Measurements from ENCODE around the gene PRELID2. TPM values are rescaled to one million over a fixed set of nuclear protein-coding genes. Genes with fewer than 3 reads are reported as not detected.

The PRELID2 gene
- total and polyA plus RNA-seq, 8 donors = 5.2 to 12.3 (median 10.2) TPM

DNA sequence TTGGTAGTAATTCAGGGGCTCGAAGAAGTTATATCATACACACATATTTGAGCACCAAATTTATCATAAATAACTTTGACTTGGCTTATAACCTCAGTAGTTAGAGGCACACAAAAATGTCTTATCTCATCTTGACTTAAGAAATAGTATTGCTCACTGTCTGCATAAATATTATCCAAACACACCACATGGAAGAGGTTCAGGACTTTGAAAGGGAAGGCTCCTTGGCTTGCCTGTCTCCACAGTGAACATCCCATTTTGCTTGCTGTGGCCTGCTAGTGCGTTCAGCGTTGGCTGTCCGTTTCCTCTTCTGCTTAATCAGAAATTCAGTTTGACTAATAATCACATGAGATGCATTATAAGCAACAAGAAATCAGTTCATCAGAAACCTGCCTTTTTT is 23.8 kb upstream of the PRELID2 start:
- no peak for ATAC-seq
- H3K36me3 ChIP-seq = no peaks in the 10 kb centered on the region
- no peaks in the 10 kb centered on the region for H3K27me3 ChIP-seq
- no peak overlapping the region for H3K4me3 ChIP-seq
- H3K27ac ChIP-seq = no peak overlapping the region
- H3K4me1 ChIP-seq = peaks cover 0 to 7% of the 10 kb centered on the region in 2 donors
- intact Hi-C loops (cut with DNase I) = no loop called here
- H3K9me3 ChIP-seq = no peaks in the 10 kb centered on the region
- TF ChIP-seq, protein P1, sequence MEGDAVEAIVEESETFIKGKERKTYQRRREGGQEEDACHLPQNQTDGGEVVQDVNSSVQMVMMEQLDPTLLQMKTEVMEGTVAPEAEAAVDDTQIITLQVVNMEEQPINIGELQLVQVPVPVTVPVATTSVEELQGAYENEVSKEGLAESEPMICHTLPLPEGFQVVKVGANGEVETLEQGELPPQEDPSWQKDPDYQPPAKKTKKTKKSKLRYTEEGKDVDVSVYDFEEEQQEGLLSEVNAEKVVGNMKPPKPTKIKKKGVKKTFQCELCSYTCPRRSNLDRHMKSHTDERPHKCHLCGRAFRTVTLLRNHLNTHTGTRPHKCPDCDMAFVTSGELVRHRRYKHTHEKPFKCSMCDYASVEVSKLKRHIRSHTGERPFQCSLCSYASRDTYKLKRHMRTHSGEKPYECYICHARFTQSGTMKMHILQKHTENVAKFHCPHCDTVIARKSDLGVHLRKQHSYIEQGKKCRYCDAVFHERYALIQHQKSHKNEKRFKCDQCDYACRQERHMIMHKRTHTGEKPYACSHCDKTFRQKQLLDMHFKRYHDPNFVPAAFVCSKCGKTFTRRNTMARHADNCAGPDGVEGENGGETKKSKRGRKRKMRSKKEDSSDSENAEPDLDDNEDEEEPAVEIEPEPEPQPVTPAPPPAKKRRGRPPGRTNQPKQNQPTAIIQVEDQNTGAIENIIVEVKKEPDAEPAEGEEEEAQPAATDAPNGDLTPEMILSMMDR (IDR thresholded peaks at IDR 0.05) = no peak
- no peak for DNase-seq

DNA sequence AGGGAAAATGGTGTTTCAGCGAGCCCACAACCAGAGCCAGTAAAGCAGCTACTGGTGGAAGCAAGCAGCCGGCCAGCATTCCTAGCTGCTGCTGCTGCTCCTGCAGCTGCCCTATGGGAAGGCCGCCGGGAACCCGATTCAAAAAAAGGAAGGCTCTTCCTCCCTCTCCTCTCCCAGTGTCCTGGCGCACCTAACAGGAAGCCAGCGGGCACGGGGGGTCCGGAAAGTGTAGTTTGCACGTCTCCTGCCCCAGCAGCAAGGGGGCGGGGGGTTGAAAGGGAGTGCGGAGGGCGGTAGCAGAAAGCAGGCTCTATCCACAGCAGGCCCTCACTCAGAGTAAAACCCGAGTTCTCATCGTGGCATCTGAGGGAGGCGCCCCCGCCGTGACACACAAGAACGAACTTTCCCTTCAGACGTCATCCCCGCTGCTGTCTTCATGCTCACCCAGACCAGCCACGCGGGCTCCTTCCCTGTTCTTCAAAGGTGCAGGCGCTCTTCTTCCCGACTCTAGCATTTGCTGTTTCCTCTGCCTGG is 21.2 kb upstream of the PRELID2 start:
- Histone ChIP-seq H3K4me3 (peak overlapping the region in 1 of 2 donors; percentile 28), H3K27ac (no peak overlapping the region), H3K9me3 (no peaks in the 10 kb centered on the region), H3K27me3 (no peaks in the 10 kb centered on the region), H3K36me3 (no peaks in the 10 kb centered on the region), H3K4me1 (peaks cover 0 to 7% of the 10 kb centered on the region in 2 donors)
- TF ChIP-seq, protein P1 (IDR thresholded peaks at IDR 0.05) = no peak
- intact Hi-C loops (cut with DNase I) = no loop called here
- DNase-seq (peak; percentile 40 to 77 (median 46)), ATAC-seq (peak; percentile 66)

DNA sequence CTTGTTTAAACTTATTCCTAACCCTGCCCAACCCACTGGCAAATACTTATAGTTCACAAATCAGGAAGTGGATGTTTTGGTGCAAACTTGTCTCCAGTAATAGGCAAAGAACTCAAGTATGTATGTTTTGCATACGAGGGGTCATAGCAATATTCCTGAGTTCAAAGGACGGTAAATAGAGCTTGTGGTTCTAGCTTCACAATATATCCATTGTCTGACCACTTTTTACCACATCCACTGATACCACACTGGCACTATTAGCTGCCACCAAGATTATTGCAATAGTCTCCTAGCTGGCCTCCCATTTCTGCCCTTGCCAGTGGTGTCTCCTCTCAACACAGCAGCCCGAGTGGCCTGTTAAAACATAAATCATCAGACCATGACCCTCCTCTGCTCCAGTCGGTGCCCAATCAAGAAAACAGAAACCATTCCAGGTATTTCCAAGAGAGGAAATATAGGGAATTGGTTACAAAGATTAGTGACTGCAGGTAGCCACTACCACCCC is 20.7 kb upstream of the PRELID2 start:
- no peak for DNase-seq
- ATAC-seq = peak; percentile 37
- Histone ChIP-seq H3K27ac (no peak overlapping the region), H3K9me3 (no peaks in the 10 kb centered on the region), H3K27me3 (no peaks in the 10 kb centered on the region), H3K36me3 (no peaks in the 10 kb centered on the region), H3K4me3 (no peak overlapping the region), H3K4me1 (peaks cover 0 to 7% of the 10 kb centered on the region in 2 donors)
- TF ChIP-seq, protein P1 (IDR thresholded peaks at IDR 0.05) = no peak
- intact Hi-C loops (cut with DNase I) = no loop called here

DNA sequence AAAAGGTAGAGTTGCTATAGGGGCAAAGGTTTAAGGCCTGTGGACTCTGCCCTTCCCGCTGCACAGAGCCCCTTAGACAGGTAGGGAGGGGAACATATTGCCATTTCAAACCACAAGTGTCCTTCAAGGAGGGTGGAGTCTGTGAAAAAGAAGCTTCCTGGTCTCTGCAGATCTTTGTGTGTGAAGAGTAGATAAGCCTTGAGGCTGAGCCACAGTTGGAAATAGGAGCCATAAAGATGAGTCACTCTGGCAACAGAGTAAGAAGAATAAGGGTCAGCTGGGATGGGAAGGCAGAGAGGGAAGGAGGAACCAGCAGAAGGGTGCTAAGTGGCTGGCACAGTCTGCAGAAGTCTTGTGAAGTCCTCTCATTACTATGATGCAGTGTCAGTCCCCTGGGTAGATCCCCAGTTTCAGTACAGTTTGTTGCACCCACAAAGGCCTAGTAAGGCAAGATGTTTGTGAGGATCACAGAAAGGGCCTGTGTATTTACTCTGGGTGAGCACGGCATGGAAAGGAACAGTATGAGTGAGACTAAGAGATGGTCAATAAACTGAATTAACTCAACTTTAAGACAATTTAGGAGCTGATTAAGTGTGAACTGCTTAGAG is 19.6 kb upstream of the PRELID2 start:
- Histone ChIP-seq H3K4me1 (peaks cover 0 to 7% of the 10 kb centered on the region in 2 donors), H3K4me3 (no peak overlapping the region), H3K36me3 (no peaks in the 10 kb centered on the region), H3K27me3 (no peaks in the 10 kb centered on the region), H3K9me3 (no peaks in the 10 kb centered on the region), H3K27ac (no peak overlapping the region)
- intact Hi-C loops (cut with DNase I) = no loop called here
- DNase-seq (no peak), ATAC-seq (peak; percentile 70)
- TF ChIP-seq, protein P1 (IDR thresholded peaks at IDR 0.05) = no peak

DNA sequence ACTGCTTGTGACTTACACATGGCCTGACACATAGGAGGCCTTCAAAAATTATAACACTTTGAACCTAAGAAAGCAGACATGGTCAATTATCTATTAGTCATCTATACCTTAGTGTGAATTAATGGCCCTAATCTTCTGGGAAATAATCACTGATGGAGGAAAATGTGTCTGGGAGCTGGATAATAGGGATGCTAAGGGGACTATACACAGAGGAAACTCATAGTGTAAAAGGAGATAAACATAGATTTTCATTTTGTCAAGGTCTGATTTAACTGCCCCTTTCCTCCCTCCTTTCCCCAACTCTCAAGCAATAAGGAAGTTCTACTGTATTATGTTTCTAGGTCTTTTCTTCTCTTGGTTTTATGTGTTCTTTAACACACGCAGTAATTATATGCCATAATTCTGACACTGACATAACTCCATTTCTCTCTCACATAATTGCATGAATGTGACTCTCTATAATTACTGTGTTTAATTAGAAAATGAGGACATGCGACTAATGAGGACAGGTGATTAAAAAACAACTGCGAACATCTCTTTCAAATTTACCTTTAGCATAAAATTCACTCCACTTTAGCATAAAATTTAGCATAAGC is 18.7 kb upstream of the PRELID2 start:
- ATAC-seq (no peak), DNase-seq (no peak)
- H3K27me3 ChIP-seq = no peaks in the 10 kb centered on the region
- intact Hi-C loops (cut with DNase I) = no loop called here
- no peaks in the 10 kb centered on the region for H3K9me3 ChIP-seq
- H3K36me3 ChIP-seq = no peaks in the 10 kb centered on the region
- H3K4me3 ChIP-seq = no peak overlapping the region
- peaks cover 0 to 7% of the 10 kb centered on the region in 2 donors for H3K4me1 ChIP-seq
- no peak overlapping the region for H3K27ac ChIP-seq
- TF ChIP-seq, protein P1 (IDR thresholded peaks at IDR 0.05) = no peak

Measured in left lung (tissue), 10 donors.